ENCODE results near the gene KRTAP5-8. TPM values are rescaled to one million over a fixed set of nuclear protein-coding genes. Genes with fewer than 3 reads are reported as not detected.

The KRTAP5-8 gene
- total and polyA plus RNA-seq, 4 donors: not detected

DNA sequence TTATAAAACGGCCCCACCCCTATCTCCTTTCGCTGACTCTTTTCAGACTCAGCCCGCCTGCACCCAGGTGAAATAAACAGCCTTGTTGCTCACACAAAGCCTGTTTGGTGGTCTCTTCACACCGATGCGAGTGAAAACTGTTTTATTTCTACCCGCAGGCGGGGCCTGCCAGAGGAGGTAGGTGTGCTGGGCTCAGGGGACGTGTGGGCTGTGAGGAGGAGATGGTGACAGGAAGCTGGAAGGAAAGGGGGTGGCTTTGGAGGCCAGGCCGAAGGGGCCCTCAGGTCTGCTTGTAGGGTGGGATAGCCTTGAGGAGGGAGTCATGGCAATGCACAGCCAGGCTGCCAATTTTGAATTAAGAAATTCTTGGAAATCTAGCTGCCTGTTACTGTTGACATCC, 32.0 kb upstream of the KRTAP5-8 start:
- H3K9me3 ChIP-seq (ENCODE audit: control insufficient read depth in 4 of 4, low read length in 3 of 4): peaks cover 0 to 6% (median 3%) of the 10 kb centered on the region in 4 donors
- no peak for DNase-seq (ENCODE audit: low spot score)
- H3K9ac ChIP-seq (ENCODE audit: low read depth in 1 of 2, low read length in 2 of 2): no peak overlapping the region
- H3K4me1 ChIP-seq (ENCODE audit: control insufficient read depth in 4 of 4, insufficient read depth in 4 of 4, low read length in 3 of 4): peaks cover 0 to 4% (median 0%) of the 10 kb centered on the region in 4 donors
- TF ChIP-seq EGR1 (IDR thresholded peaks at IDR 0.05; ENCODE audit: low read depth in 2 of 2) (no peak), RXRA (IDR thresholded peaks at IDR 0.05) (no peak)
- TF ChIP-seq, protein P1, sequence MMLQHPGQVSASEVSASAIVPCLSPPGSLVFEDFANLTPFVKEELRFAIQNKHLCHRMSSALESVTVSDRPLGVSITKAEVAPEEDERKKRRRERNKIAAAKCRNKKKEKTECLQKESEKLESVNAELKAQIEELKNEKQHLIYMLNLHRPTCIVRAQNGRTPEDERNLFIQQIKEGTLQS (IDR thresholded peaks at IDR 0.05): no peak
- no peaks in the 10 kb centered on the region for H3K27me3 ChIP-seq (ENCODE audit: control insufficient read depth in 4 of 4, insufficient read depth in 4 of 4, low read length in 3 of 4)
- H3K27ac ChIP-seq (ENCODE audit: low read depth in 1 of 2, low read length in 2 of 2): no peak overlapping the region
- WGBS: 95% methylated on average over 9 of the region's 9 CpGs
- no peak overlapping the region for H3K4me3 ChIP-seq (ENCODE audit: low read depth in 1 of 3, low read length in 3 of 3)
- H3K36me3 ChIP-seq (ENCODE audit: control insufficient read depth in 4 of 4, insufficient read depth in 3 of 4, low read depth in 1 of 4, low read length in 3 of 4): peaks cover 2 to 10% (median 3%) of the 10 kb centered on the region in 4 donors

DNA sequence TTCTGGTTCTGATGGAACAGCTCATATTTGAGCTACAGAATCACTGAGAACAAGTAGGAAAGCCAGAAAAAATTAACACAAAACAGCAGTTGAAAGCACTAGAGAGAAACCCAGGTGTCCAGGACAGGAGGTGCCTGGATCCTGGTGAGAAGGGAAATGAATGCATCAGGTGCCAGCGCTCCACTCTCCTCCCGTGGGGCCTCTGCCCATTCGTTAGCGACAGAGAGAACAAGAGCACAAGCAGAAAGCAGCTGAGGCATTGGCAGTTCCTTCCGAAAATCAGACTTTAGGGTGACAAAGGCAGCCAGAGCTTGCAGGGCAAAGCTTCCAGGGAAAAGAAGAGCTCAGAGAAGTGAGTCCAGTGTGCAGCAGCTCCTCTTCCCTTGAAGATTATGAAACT, 30.7 kb upstream of the KRTAP5-8 start:
- Histone ChIP-seq H3K9ac (ENCODE audit: low read depth in 1 of 2, low read length in 2 of 2) (no peak overlapping the region), H3K4me3 (ENCODE audit: low read depth in 1 of 3, low read length in 3 of 3) (no peak overlapping the region), H3K4me1 (ENCODE audit: control insufficient read depth in 4 of 4, insufficient read depth in 4 of 4, low read length in 3 of 4) (no peaks in the 10 kb centered on the region), H3K27me3 (ENCODE audit: control insufficient read depth in 4 of 4, insufficient read depth in 4 of 4, low read length in 3 of 4) (no peaks in the 10 kb centered on the region), H3K9me3 (ENCODE audit: control insufficient read depth in 4 of 4, low read length in 3 of 4) (peaks cover 0 to 8% (median 3%) of the 10 kb centered on the region in 4 donors), H3K36me3 (ENCODE audit: control insufficient read depth in 4 of 4, insufficient read depth in 3 of 4, low read depth in 1 of 4, low read length in 3 of 4) (peaks cover 0 to 5% (median 2%) of the 10 kb centered on the region in 4 donors), H3K27ac (ENCODE audit: low read depth in 1 of 2, low read length in 2 of 2) (no peak overlapping the region)
- TF ChIP-seq YY1 (IDR thresholded peaks at IDR 0.05): no peak
- 96% methylated on average over 5 of the region's 5 CpGs for WGBS
- DNase-seq (ENCODE audit: low spot score): no peak

DNA sequence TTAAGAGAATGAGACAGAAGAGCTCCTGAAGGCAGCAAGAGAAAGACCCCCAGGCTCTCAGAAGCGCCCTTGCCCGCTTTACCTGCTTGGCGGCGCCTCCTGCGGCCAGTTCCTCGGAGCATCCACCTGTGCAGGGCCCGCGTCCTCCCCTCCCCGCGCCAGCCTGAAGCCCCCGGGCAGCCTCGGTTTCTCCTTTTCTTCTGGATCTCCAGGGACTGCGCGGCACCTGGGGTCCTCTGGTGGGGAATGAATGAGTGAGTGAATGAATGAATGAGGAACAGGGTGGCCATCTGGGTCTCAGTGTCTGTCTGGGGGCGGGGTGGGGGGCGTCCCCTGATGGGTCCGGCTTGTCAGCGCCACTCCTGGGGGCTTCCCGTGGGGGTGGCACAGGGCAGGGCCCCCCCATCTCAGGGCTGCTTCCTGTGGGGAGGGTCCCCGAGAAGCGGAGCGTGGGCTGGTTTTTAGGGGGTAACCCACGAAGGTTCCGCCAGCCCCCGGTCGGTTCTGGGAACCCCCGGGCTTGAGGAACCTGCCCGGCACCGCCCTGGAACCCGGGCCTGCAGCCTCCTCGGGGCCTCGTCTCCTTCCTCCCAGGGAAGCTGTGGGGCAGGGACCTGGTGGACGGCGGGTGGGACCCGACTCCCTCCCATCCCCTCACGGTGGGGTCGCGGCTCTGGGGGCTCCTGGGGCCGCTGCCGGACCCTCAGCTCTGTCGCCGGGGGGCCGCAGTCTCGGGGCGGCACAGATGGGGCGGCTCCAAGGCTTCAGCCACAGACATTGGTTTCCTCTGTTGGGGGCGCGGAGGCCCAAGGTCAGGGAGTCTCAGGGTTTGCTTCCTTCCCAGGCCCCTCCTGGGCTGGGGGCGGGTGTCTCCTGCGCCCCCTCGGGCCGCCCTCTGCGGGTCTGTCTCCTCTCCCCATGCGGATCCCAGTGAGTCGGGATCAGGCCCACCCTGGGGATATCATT, 19.0 kb upstream of the KRTAP5-8 start:
- no peak overlapping the region for H3K9ac ChIP-seq (ENCODE audit: low read depth in 1 of 2, low read length in 2 of 2)
- TF ChIP-seq, protein P2, sequence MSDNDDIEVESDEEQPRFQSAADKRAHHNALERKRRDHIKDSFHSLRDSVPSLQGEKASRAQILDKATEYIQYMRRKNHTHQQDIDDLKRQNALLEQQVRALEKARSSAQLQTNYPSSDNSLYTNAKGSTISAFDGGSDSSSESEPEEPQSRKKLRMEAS (IDR thresholded peaks at IDR 0.05): no peak
- TF ChIP-seq, protein P3, sequence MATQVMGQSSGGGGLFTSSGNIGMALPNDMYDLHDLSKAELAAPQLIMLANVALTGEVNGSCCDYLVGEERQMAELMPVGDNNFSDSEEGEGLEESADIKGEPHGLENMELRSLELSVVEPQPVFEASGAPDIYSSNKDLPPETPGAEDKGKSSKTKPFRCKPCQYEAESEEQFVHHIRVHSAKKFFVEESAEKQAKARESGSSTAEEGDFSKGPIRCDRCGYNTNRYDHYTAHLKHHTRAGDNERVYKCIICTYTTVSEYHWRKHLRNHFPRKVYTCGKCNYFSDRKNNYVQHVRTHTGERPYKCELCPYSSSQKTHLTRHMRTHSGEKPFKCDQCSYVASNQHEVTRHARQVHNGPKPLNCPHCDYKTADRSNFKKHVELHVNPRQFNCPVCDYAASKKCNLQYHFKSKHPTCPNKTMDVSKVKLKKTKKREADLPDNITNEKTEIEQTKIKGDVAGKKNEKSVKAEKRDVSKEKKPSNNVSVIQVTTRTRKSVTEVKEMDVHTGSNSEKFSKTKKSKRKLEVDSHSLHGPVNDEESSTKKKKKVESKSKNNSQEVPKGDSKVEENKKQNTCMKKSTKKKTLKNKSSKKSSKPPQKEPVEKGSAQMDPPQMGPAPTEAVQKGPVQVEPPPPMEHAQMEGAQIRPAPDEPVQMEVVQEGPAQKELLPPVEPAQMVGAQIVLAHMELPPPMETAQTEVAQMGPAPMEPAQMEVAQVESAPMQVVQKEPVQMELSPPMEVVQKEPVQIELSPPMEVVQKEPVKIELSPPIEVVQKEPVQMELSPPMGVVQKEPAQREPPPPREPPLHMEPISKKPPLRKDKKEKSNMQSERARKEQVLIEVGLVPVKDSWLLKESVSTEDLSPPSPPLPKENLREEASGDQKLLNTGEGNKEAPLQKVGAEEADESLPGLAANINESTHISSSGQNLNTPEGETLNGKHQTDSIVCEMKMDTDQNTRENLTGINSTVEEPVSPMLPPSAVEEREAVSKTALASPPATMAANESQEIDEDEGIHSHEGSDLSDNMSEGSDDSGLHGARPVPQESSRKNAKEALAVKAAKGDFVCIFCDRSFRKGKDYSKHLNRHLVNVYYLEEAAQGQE (IDR thresholded peaks at IDR 0.05): no peak
- TF ChIP-seq YY1 (IDR thresholded peaks at IDR 0.05): no peak
- no peak for TF ChIP-seq EGR1 (IDR thresholded peaks at IDR 0.05; ENCODE audit: low read depth in 2 of 2)
- TF ChIP-seq TAF1 (conservative IDR thresholded peaks at IDR 0.05): no peak
- TF ChIP-seq HNF4G (IDR thresholded peaks at IDR 0.05): no peak
- TF ChIP-seq SP1 (IDR thresholded peaks at IDR 0.05): no peak
- TF ChIP-seq, protein P4, sequence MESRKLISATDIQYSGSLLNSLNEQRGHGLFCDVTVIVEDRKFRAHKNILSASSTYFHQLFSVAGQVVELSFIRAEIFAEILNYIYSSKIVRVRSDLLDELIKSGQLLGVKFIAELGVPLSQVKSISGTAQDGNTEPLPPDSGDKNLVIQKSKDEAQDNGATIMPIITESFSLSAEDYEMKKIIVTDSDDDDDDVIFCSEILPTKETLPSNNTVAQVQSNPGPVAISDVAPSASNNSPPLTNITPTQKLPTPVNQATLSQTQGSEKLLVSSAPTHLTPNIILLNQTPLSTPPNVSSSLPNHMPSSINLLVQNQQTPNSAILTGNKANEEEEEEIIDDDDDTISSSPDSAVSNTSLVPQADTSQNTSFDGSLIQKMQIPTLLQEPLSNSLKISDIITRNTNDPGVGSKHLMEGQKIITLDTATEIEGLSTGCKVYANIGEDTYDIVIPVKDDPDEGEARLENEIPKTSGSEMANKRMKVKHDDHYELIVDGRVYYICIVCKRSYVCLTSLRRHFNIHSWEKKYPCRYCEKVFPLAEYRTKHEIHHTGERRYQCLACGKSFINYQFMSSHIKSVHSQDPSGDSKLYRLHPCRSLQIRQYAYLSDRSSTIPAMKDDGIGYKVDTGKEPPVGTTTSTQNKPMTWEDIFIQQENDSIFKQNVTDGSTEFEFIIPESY (IDR thresholded peaks at IDR 0.05): no peak
- no peak for TF ChIP-seq JUND (IDR thresholded peaks at IDR 0.05)
- TF ChIP-seq FOXA1 (IDR thresholded peaks at IDR 0.05): no peak
- TF ChIP-seq, protein P5, sequence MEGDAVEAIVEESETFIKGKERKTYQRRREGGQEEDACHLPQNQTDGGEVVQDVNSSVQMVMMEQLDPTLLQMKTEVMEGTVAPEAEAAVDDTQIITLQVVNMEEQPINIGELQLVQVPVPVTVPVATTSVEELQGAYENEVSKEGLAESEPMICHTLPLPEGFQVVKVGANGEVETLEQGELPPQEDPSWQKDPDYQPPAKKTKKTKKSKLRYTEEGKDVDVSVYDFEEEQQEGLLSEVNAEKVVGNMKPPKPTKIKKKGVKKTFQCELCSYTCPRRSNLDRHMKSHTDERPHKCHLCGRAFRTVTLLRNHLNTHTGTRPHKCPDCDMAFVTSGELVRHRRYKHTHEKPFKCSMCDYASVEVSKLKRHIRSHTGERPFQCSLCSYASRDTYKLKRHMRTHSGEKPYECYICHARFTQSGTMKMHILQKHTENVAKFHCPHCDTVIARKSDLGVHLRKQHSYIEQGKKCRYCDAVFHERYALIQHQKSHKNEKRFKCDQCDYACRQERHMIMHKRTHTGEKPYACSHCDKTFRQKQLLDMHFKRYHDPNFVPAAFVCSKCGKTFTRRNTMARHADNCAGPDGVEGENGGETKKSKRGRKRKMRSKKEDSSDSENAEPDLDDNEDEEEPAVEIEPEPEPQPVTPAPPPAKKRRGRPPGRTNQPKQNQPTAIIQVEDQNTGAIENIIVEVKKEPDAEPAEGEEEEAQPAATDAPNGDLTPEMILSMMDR (IDR thresholded peaks at IDR 0.05; ENCODE audit: low read depth, low read length, missing input control): no peak
- no peak for TF ChIP-seq RXRA (IDR thresholded peaks at IDR 0.05)
- no peak for TF ChIP-seq NR2F2 (IDR thresholded peaks at IDR 0.05)
- no peak for TF ChIP-seq GABPA (IDR thresholded peaks at IDR 0.05 in 1 of 2, conservative IDR thresholded peaks at IDR 0.05 in 1 of 2)
- TF ChIP-seq FOXA2 (IDR thresholded peaks at IDR 0.05): no peak
- TF ChIP-seq, protein P1 (IDR thresholded peaks at IDR 0.05): no peak
- no peak for TF ChIP-seq RAD21 (IDR thresholded peaks at IDR 0.05)
- H3K27ac ChIP-seq (ENCODE audit: low read depth in 1 of 2, low read length in 2 of 2): no peak overlapping the region
- DNase-seq (ENCODE audit: low spot score): no peak
- H3K36me3 ChIP-seq (ENCODE audit: control insufficient read depth in 4 of 4, insufficient read depth in 3 of 4, low read depth in 1 of 4, low read length in 3 of 4): no peaks in the 10 kb centered on the region
- H3K9me3 ChIP-seq (ENCODE audit: control insufficient read depth in 4 of 4, low read length in 3 of 4): no peaks in the 10 kb centered on the region
- no peak overlapping the region for H3K4me3 ChIP-seq (ENCODE audit: low read depth in 1 of 3, low read length in 3 of 3)
- 95% methylated on average over 55 of the region's 55 CpGs for WGBS
- peaks cover 0 to 2% (median 0%) of the 10 kb centered on the region in 4 donors for H3K4me1 ChIP-seq (ENCODE audit: control insufficient read depth in 4 of 4, insufficient read depth in 4 of 4, low read length in 3 of 4)
- no peaks in the 10 kb centered on the region for H3K27me3 ChIP-seq (ENCODE audit: control insufficient read depth in 4 of 4, insufficient read depth in 4 of 4, low read length in 3 of 4)
